ENCODE results near the gene TMEM158.
A peak's percentile ranks its signal among the peaks of the same experiment; 100 is the strongest.

The TMEM158 gene

DNA sequence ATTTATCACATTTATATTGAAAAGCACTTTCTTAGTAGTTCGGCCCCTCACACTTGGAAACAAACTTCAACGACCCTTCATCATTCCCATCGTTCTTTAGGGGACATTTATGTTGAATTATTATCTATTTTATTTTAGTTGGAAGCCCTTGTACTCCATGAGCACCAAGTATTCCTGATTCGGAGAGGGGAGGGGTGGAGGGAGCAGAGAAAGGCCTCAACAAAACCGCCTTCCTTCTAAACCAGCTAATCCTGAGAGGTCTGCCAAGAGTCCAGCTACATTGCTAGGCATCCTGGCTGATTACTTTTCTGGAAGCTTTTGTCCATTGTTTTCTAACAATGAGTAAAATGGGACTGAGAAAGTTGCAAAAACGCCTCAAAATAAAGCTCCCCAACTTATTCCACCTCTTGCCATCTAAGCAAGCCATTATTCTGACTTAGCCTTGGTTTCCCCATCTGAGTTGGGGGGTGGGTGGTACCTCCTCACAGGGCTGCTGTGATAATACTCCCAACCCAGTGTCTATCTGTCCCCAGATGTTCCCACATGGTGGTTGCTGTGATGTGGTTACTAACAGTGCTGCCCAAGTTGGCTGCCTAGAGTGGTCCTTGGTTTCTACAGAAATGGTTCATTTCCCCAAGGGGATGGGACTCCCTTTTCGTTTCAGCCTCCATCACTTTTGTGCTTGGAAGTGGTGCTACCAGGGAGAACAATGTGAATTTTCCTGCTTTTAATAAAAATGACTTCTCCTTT lies 1.2 kb upstream of the TMEM158 start:
- no peak overlapping the region for H3K4me3 ChIP-seq (ENCODE audit: low read depth, low read length)
- DNase-seq (ENCODE audit: low read depth), result no peak
- TF ChIP-seq MYC (IDR thresholded peaks at IDR 0.05; ENCODE audit: low read depth, low read length), result no peak
- no peak for TF ChIP-seq POLR2A (IDR thresholded peaks at IDR 0.05; ENCODE audit: extremely low read depth, insufficient read length)
- TF ChIP-seq, protein P1, sequence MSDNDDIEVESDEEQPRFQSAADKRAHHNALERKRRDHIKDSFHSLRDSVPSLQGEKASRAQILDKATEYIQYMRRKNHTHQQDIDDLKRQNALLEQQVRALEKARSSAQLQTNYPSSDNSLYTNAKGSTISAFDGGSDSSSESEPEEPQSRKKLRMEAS (IDR thresholded peaks at IDR 0.05; ENCODE audit: low read depth, low read length), result no peak
- TF ChIP-seq, protein P2, sequence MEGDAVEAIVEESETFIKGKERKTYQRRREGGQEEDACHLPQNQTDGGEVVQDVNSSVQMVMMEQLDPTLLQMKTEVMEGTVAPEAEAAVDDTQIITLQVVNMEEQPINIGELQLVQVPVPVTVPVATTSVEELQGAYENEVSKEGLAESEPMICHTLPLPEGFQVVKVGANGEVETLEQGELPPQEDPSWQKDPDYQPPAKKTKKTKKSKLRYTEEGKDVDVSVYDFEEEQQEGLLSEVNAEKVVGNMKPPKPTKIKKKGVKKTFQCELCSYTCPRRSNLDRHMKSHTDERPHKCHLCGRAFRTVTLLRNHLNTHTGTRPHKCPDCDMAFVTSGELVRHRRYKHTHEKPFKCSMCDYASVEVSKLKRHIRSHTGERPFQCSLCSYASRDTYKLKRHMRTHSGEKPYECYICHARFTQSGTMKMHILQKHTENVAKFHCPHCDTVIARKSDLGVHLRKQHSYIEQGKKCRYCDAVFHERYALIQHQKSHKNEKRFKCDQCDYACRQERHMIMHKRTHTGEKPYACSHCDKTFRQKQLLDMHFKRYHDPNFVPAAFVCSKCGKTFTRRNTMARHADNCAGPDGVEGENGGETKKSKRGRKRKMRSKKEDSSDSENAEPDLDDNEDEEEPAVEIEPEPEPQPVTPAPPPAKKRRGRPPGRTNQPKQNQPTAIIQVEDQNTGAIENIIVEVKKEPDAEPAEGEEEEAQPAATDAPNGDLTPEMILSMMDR (IDR thresholded peaks at IDR 0.05; ENCODE audit: low read depth, low read length), result no peak

DNA sequence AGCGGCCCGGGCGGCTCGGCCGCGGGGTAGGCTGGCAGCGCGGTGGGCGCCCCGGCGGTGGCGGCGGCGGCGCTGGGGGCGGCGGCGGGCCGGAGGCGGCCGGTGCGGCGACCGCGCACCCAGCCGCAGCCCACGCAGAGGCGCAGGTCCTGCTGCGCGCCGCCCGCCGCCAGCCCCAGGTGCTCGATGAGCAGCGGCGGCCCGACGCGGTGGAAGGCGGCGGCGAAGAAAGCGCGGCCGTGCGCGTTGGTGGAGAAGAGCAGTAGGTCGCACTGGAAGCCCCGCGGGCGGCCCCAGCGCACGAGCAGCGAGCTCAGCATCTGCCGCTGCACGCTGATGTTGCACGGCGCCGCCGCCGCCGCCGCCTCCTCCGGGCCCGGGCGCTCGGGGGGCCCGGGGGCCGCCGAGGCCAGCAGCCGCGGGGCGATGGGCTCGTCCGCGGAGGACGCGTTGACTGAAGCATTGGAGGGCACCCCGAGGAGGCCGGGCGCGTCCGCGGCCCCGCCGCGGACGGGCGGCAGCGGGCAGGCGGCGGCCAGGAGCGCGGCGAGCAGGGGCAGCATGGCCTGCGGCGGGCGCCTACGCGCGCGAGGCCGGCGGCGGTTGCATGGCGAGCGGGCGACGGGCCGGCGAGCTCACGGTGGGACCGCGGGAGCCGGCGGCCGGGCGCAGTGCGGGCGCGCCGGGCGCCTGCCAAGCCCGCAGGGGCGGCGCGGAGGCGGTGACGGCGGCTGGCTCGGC lies 452 bp downstream of the TMEM158 start:
- TF ChIP-seq POLR2A (IDR thresholded peaks at IDR 0.05; ENCODE audit: extremely low read depth, insufficient read length), result no peak
- TF ChIP-seq, protein P1 (IDR thresholded peaks at IDR 0.05; ENCODE audit: low read depth, low read length), result 0 out of 2 replicates have a peak, but pooled peaks have one; percentile 3
- peak overlapping the region; percentile 62 for H3K4me3 ChIP-seq (ENCODE audit: low read depth, low read length)
- DNase-seq (ENCODE audit: low read depth), result peak; percentile 68

DNA sequence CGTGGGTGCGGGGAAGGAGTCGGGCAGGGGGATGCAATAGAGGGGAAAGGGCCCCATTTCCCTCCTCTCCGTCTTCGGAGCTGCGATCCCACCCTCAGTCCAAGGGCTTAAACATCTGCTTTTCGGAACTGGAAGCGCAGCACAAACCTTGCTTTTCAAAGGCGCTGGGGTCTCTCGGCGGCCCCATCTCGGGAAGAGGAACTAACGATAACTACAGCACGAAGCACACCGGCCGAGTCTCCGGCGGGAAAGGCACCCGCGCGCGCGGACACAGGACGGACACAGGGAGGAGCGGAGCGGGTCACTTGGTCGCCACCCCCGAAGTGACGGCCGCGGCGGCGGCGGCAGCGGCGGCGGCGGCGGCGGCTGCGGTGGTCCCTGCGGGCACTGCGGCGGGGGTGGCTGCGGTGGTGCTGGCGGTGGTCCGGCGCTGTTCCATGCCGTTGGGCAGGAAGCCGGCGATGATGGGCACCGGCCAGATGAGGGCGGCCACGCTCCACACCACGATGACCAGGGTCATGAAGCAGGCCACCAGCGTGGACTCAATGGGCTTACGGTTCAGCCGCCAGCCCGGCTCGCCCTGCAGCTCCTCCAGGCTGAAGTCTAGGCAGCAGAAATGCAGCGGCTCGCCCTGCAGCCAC lies 1.1 kb downstream of the TMEM158 start:
- TF ChIP-seq POLR2A (IDR thresholded peaks at IDR 0.05; ENCODE audit: extremely low read depth, insufficient read length), result no peak
- TF ChIP-seq, protein P2 (IDR thresholded peaks at IDR 0.05; ENCODE audit: low read depth, low read length), result peak; percentile 8
- TF ChIP-seq, protein P1 (IDR thresholded peaks at IDR 0.05; ENCODE audit: low read depth, low read length), result peak; percentile 54; the same call in 1 of the 2 replicates
- TF ChIP-seq MYC (IDR thresholded peaks at IDR 0.05; ENCODE audit: low read depth, low read length), result peak; percentile 49
- H3K4me3 ChIP-seq (ENCODE audit: low read depth, low read length), result peak overlapping the region; percentile 62
- peak; percentile 84 for DNase-seq (ENCODE audit: low read depth)

DNA sequence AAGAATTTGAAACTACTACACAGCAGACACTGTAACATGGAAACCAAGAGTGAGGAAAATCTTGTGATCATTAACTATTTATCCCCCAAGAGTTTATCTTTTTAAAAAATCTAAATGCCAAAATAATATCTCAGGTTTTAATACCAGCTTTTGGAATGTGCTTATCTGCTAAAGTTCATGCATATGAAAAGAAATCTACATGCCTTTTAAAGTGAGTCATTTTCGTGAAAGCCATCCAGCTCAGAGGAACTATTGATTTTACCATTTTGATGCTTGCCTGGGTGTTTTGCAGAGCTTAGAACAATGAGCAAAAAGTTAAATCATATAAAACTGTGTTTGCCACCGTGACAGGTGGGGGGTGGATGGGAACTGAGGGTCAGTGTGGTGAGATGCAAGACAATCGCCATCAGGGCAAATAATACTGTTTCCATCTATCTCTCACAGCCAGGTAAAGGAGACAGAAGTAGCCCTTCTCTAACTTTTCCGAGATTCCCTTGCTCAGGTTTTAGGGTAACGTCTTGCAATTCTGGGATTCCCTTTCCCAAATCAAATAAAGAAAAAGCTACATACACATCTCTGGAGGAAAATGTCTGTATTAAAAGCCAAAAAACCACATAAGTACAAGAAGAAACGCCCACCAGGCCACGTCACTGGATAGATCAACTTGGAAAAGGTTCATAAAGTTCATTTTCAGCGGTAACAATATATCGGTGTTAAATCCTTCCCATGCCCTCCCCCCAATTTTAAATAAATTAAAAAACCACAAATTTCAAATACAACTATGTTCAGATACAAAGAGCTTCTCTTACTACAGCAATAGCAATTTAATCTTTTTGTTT lies 2.0 kb downstream of the TMEM158 start:
- DNase-seq (ENCODE audit: low read depth), result peak; percentile 34
- TF ChIP-seq, protein P2 (IDR thresholded peaks at IDR 0.05; ENCODE audit: low read depth, low read length), result no peak
- TF ChIP-seq POLR2A (IDR thresholded peaks at IDR 0.05; ENCODE audit: extremely low read depth, insufficient read length) (no peak), MYC (IDR thresholded peaks at IDR 0.05; ENCODE audit: low read depth, low read length) (no peak)
- TF ChIP-seq, protein P1 (IDR thresholded peaks at IDR 0.05; ENCODE audit: low read depth, low read length), result no peak
- peak overlapping the region; percentile 62 for H3K4me3 ChIP-seq (ENCODE audit: low read depth, low read length)

DNA sequence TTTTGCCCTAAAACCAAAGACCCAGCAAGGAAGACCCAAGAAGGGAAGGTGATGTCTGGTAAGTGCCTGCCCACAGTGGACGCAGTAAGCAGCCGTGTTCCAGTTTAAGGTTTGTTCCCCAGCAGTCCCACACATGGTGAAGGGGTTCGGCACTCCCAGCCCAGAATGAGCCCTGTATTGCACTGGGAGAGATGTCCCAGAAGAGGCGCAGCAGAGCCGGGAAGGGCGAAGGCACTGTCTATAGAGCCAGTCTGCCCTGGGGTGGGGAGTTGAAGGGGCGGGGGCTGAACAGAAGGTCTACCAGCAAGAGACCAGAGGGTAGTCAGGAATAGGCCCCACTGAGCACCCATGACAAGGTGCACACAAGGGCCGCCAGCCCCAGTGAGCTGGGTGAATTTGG lies 6.4 kb downstream of the TMEM158 start:
- H3K4me3 ChIP-seq (ENCODE audit: low read depth, low read length), result no peak overlapping the region
- TF ChIP-seq MYC (IDR thresholded peaks at IDR 0.05; ENCODE audit: low read depth, low read length), result no peak
- TF ChIP-seq, protein P1 (IDR thresholded peaks at IDR 0.05; ENCODE audit: low read depth, low read length), result no peak
- TF ChIP-seq, protein P2 (IDR thresholded peaks at IDR 0.05; ENCODE audit: low read depth, low read length), result no peak
- no peak for TF ChIP-seq POLR2A (IDR thresholded peaks at IDR 0.05; ENCODE audit: extremely low read depth, insufficient read length)

More for the DNA sequence above, 6.4 kb downstream of the TMEM158 start:
- DNase-seq (ENCODE audit: low read depth), result no peak
